Fibroblast of lung (primary cell): ENCODE results near the gene WDR88. TPM values are rescaled to one million over a fixed set of nuclear protein-coding genes. Genes with fewer than 3 reads are reported as not detected.

ENCODE experiments used
- DNase-seq, 2 donors: peaks; one replicate each; pipeline versions ENCODE4 v3.0.0 to v3.0.0-alpha.2; 2010; ENCODE audit warnings: low read depth in 2 of 2
- H2AFZ ChIP-seq: 2 replicates; pipeline ENCODE4 v1.5.1; 2012; ENCODE audit warnings: low read length, control low read depth, inconsistent platforms
- H3K27ac ChIP-seq: 2 replicates; pipeline ENCODE4 v1.5.1; 2011; ENCODE audit warnings: low read length, control low read depth; ENCODE audit not compliant: insufficient read depth
- H3K27me3 ChIP-seq: 2 replicates; pipeline ENCODE4 v1.5.1; 2011; ENCODE audit warnings: mild to moderate bottlenecking, low read length; ENCODE audit not compliant: control insufficient read depth, insufficient read depth
- H3K36me3 ChIP-seq: 2 replicates; pipeline ENCODE4 v1.5.1; 2011; ENCODE audit warnings: low read length; ENCODE audit not compliant: control insufficient read depth, insufficient read depth
- H3K4me1 ChIP-seq: 2 replicates; pipeline ENCODE4 v1.5.1; 2011; ENCODE audit warnings: low read length; ENCODE audit not compliant: control insufficient read depth, insufficient read depth; ENCODE audit errors: extremely low read depth
- H3K4me2 ChIP-seq: 2 replicates; pipeline ENCODE4 v1.5.1; 2011; ENCODE audit warnings: low read length, control low read depth; ENCODE audit not compliant: insufficient read depth; ENCODE audit errors: extremely low read depth
- H3K4me3 ChIP-seq, 4 experiments: fragments of 200-600 bp in 1 of 4; sonication (generic) in 1 of 4; replicated peaks in 1 of 4; 2 replicates each; pipeline ENCODE4 v1.5.1; 2011 to 2016; ENCODE audit warnings: low read length in 4 of 4, low read depth in 3 of 4, mild to moderate bottlenecking in 3 of 4, control low read depth in 2 of 4, inconsistent platforms in 1 of 4, mixed read lengths in 1 of 4; ENCODE audit not compliant: insufficient read depth in 1 of 4; ENCODE audit errors: control extremely low read depth in 1 of 4
- H3K79me2 ChIP-seq: 2 replicates; pipeline ENCODE4 v1.5.1; 2012; ENCODE audit warnings: mild to moderate bottlenecking, low read length, inconsistent platforms; ENCODE audit not compliant: control insufficient read depth, insufficient read depth
- H3K9ac ChIP-seq: 2 replicates; pipeline ENCODE4 v1.5.1; 2011; ENCODE audit warnings: mild to moderate bottlenecking, low read length, control low read depth; ENCODE audit not compliant: insufficient read depth
- H3K9me3 ChIP-seq: 2 replicates; pipeline ENCODE4 v1.5.1; 2012; ENCODE audit warnings: low read depth, low read length; ENCODE audit not compliant: control insufficient read depth, insufficient read depth
- H4K20me1 ChIP-seq: 2 replicates; pipeline ENCODE4 v1.5.1; 2011; ENCODE audit warnings: low read length; ENCODE audit not compliant: control insufficient read depth, insufficient read depth; ENCODE audit errors: extremely low read depth
- EZH2 ChIP-seq: IDR thresholded peaks from 2 replicates; pipeline ENCODE4 v1.5.1; 2012; ENCODE audit warnings: low read length, control low read depth, mild to moderate bottlenecking; ENCODE audit errors: missing control alignments
- polyA plus RNA-seq, 2 donors: library from polyadenylated mRNA; depleted of rRNA in 1 of 2; stranded (reverse) in 1 of 2; unstranded in 1 of 2; fragments of >200 nt; gene quantifications; 2 replicates each; pipeline ENCODE4 v1.2.1, GENCODE V29; 2011 to 2012; ENCODE audit warnings: missing spikeins in 1 of 2
- total RNA-seq: library from RNA; depleted of rRNA; stranded (reverse); fragments of >200 nt; gene quantifications from 2 replicates; pipeline ENCODE4 v1.2.1, GENCODE V29; 2014
- TF ChIP-seq, protein P1 (sequence below), 2 donors: IDR thresholded peaks in 1 of 2; conservative IDR thresholded peaks in 1 of 2; 1 replicate in 1 of 2; 2 replicates in 1 of 2; pipeline ENCODE4 v1.5.1; 2011 to 2012; ENCODE audit warnings: low read length in 2 of 2, control low read depth in 1 of 2, inconsistent platforms in 1 of 2, low read depth in 1 of 2, mild to moderate bottlenecking in 1 of 2

WDR88 gene
- total and polyA plus RNA-seq, 2 donors (not counting 1 experiment from before 2014, with no cell fraction given): not detected

- Histone ChIP-seq H3K4me3 (no peak overlapping the region), H3K36me3 (no peaks in the 10 kb centered on the region), H3K79me2 (no peaks in the 10 kb centered on the region), H3K9me3 (no peaks in the 10 kb centered on the region), H2AFZ (no peak overlapping the region), H3K27me3 (no peaks in the 10 kb centered on the region), H4K20me1 (no peaks in the 10 kb centered on the region), H3K4me1 (no peaks in the 10 kb centered on the region), H3K27ac (no peak overlapping the region), H3K9ac (no peak overlapping the region), H3K4me2 (no peak overlapping the region)
- no peak for DNase-seq
- no peak for TF ChIP-seq EZH2
- TF ChIP-seq, protein P1, sequence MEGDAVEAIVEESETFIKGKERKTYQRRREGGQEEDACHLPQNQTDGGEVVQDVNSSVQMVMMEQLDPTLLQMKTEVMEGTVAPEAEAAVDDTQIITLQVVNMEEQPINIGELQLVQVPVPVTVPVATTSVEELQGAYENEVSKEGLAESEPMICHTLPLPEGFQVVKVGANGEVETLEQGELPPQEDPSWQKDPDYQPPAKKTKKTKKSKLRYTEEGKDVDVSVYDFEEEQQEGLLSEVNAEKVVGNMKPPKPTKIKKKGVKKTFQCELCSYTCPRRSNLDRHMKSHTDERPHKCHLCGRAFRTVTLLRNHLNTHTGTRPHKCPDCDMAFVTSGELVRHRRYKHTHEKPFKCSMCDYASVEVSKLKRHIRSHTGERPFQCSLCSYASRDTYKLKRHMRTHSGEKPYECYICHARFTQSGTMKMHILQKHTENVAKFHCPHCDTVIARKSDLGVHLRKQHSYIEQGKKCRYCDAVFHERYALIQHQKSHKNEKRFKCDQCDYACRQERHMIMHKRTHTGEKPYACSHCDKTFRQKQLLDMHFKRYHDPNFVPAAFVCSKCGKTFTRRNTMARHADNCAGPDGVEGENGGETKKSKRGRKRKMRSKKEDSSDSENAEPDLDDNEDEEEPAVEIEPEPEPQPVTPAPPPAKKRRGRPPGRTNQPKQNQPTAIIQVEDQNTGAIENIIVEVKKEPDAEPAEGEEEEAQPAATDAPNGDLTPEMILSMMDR (conservative IDR thresholded peaks at IDR 0.05 in 1 of 2, IDR thresholded peaks at IDR 0.05 in 1 of 2; ENCODE audit: low read depth in 1 of 2, low read length in 2 of 2): no peak
Observed at GRCh38 chr19:33146209-33146608, 14.3 kb downstream of the WDR88 start.

- TF ChIP-seq, protein P1 (conservative IDR thresholded peaks at IDR 0.05 in 1 of 2, IDR thresholded peaks at IDR 0.05 in 1 of 2; ENCODE audit: low read depth in 1 of 2, low read length in 2 of 2): no peak
- no peak for TF ChIP-seq EZH2
- H3K9ac ChIP-seq: no peak overlapping the region
Observed at GRCh38 chr19:33147538-33147937, 15.6 kb downstream of the WDR88 start.

GRCh38 chr19:33150852-33151518, 19.1 kb downstream of the WDR88 start:
- Histone ChIP-seq H3K4me3 (no peak overlapping the region), H3K27me3 (no peaks in the 10 kb centered on the region), H3K36me3 (no peaks in the 10 kb centered on the region), H3K4me1 (no peaks in the 10 kb centered on the region), H3K79me2 (no peaks in the 10 kb centered on the region), H3K4me2 (no peak overlapping the region), H2AFZ (no peak overlapping the region), H3K9ac (no peak overlapping the region), H4K20me1 (no peaks in the 10 kb centered on the region), H3K9me3 (no peaks in the 10 kb centered on the region), H3K27ac (no peak overlapping the region)
- DNase-seq: no peak
- TF ChIP-seq, protein P1 (conservative IDR thresholded peaks at IDR 0.05 in 1 of 2, IDR thresholded peaks at IDR 0.05 in 1 of 2; ENCODE audit: low read depth in 1 of 2, low read length in 2 of 2): no peak
- TF ChIP-seq EZH2: no peak

More at GRCh38 chr19:33147538-33147937, 15.6 kb downstream of the WDR88 start:
- no peak for DNase-seq
- H3K27ac ChIP-seq: no peak overlapping the region
- no peak overlapping the region for H3K4me3 ChIP-seq
- H3K9me3 ChIP-seq: no peaks in the 10 kb centered on the region
- H4K20me1 ChIP-seq: no peaks in the 10 kb centered on the region
- no peaks in the 10 kb centered on the region for H3K27me3 ChIP-seq
- H3K4me2 ChIP-seq: no peak overlapping the region
- H3K4me1 ChIP-seq: no peaks in the 10 kb centered on the region
- no peaks in the 10 kb centered on the region for H3K79me2 ChIP-seq
- H3K36me3 ChIP-seq: no peaks in the 10 kb centered on the region
- H2AFZ ChIP-seq: no peak overlapping the region
